ENCODE data around the gene MRTO4. TPM values are rescaled to one million over a fixed set of nuclear protein-coding genes. Genes with fewer than 3 reads are reported as not detected.

Gene MRTO4
- 10 to 100 TPM; 16.4 to 33.0 (median 19.5) TPM for total RNA-seq

DNA sequence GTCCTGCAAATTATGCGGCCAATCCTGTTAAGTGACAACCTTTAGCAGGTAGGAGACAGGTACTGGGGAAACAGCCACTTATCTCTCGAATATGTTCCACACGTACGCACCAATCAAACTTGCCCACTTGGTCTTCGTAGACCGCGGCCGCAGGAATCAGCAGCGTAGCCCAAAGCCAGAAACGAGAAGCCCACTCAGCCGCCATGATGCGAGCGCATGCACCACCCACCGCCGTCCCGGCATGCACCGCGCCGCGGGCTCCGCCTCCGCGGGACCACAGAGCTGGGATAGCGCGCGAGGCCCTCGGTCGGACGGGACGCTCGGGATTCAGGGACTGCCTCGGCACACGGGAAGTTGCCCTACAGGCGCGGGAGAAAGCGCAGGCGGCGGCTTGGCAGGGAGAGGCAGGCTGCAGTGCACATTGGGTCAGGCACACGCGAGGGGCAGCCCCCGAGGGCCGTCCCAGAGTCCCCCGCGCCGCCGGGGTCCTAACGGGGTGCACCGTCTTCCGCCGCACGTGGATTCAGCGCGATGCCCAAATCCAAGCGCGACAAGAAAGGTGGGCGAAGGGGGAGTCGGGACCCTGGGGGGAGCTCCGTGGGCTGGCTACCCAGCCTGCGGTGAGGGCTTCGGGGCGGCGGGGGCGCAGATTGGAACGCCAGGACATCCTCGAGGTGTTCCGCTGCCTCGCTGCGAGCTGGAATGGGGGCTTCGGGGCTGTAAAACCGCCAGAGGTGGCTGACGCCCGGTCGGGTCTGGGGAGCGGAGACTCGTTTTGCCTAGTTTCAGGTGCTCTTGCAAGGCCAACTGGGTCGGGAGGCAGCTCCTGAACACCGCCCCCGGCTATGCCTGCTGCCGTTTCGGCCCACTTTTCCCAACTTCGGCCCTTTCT, at the start of gene MRTO4, which contains the start of gene EMC1:
Gene MRTO4, plus strand, starts transcription at position 501 of the 892 bp plus-strand sequence. Its CDS starts 31 bp downstream, at position 532.
Gene EMC1, minus strand, starts transcription at position 220 of the 892 bp plus-strand sequence. Its CDS starts 15 bp downstream, at position 205.
- H3K4me3 ChIP-seq, result peak within 1 kb of the TSS; percentile 75 to 94 (median 86)
- H3K9me3 ChIP-seq, result no peaks in the 10 kb centered on the region
- TF ChIP-seq EP300 (IDR thresholded peaks at IDR 0.05), result peak; percentile 62 to 92
- TF ChIP-seq, protein P1, sequence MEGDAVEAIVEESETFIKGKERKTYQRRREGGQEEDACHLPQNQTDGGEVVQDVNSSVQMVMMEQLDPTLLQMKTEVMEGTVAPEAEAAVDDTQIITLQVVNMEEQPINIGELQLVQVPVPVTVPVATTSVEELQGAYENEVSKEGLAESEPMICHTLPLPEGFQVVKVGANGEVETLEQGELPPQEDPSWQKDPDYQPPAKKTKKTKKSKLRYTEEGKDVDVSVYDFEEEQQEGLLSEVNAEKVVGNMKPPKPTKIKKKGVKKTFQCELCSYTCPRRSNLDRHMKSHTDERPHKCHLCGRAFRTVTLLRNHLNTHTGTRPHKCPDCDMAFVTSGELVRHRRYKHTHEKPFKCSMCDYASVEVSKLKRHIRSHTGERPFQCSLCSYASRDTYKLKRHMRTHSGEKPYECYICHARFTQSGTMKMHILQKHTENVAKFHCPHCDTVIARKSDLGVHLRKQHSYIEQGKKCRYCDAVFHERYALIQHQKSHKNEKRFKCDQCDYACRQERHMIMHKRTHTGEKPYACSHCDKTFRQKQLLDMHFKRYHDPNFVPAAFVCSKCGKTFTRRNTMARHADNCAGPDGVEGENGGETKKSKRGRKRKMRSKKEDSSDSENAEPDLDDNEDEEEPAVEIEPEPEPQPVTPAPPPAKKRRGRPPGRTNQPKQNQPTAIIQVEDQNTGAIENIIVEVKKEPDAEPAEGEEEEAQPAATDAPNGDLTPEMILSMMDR (IDR thresholded peaks at IDR 0.05), result peak in 2 of 5 experiments; percentile 30 to 50
- TF ChIP-seq POLR2A (IDR thresholded peaks at IDR 0.05), result no peak
- peak; percentile 69 to 78 for DNase-seq (ENCODE audit: low spot score in 2 of 2)
- peaks cover 5 to 48% (median 25%) of the 10 kb centered on the region in 4 donors for H3K4me1 ChIP-seq
- peaks cover 0 to 18% (median 0%) of the 10 kb centered on the region in 3 donors for H3K36me3 ChIP-seq
- no peaks in the 10 kb centered on the region for H3K27me3 ChIP-seq
- H3K27ac ChIP-seq, result peak within 1 kb of the TSS; percentile 91 to 96 (median 92)
- 0 to 2% methylated on average over 46 to 47 of the region's 81 CpGs for WGBS, 2 donors

DNA sequence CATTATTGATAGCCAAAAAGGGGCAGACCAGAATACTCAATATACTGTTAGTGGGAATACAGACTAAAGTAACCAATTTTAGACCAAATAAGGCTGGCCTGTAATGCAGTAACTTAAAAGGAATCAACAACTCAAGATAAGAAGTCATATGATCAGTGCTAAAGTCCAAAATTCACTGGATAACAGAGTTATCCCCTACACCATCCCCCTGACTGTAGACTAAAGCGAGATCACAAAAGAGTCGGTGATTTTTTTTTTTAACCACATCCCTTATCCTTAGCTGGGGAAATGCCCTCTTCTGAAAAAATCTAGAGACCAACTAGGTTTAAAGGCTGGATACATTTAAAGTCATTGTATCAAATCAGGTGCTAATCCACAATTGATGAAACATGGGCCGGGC, 49.2 kb upstream of the MRTO4 start:
- no peak overlapping the region for H3K27ac ChIP-seq
- no peak overlapping the region for H3K4me3 ChIP-seq
- no peaks in the 10 kb centered on the region for H3K9me3 ChIP-seq
- peaks cover under 1 to 25% (median 5%) of the 10 kb centered on the region in 3 donors for H3K36me3 ChIP-seq
- no peaks in the 10 kb centered on the region for H3K27me3 ChIP-seq
- TF ChIP-seq, protein P1 (IDR thresholded peaks at IDR 0.05), result no peak
- 85 to 91% methylated on average over 3 of the region's 3 CpGs for WGBS, 2 donors
- H3K4me1 ChIP-seq, result peaks cover 0 to 74% (median 13%) of the 10 kb centered on the region in 4 donors
- no peak for DNase-seq (ENCODE audit: low spot score in 2 of 2)

DNA sequence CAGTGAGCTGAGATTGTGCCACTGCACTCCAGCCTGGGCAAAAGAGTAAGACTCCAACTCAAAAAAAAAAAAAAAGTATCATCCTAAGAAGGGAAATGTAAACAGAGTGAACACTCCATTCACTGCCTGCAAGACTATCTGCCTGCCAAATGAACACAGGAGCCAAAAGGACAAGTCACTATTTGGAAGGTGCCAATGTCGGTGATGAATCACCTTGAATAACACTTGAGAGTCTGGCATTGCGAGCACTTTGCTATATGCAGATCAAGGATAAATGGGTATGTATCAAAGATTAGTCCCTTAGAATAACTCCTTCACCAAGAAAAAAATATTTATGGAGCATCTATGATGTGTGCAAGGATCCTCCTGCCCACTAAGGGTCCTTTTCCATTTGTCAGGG, 48.2 kb upstream of the MRTO4 start:
- DNase-seq (ENCODE audit: low spot score in 2 of 2), result no peak
- TF ChIP-seq, protein P1 (IDR thresholded peaks at IDR 0.05), result no peak
- no peak for TF ChIP-seq EP300 (IDR thresholded peaks at IDR 0.05)
- no peak for TF ChIP-seq POLR2A (IDR thresholded peaks at IDR 0.05)

DNA sequence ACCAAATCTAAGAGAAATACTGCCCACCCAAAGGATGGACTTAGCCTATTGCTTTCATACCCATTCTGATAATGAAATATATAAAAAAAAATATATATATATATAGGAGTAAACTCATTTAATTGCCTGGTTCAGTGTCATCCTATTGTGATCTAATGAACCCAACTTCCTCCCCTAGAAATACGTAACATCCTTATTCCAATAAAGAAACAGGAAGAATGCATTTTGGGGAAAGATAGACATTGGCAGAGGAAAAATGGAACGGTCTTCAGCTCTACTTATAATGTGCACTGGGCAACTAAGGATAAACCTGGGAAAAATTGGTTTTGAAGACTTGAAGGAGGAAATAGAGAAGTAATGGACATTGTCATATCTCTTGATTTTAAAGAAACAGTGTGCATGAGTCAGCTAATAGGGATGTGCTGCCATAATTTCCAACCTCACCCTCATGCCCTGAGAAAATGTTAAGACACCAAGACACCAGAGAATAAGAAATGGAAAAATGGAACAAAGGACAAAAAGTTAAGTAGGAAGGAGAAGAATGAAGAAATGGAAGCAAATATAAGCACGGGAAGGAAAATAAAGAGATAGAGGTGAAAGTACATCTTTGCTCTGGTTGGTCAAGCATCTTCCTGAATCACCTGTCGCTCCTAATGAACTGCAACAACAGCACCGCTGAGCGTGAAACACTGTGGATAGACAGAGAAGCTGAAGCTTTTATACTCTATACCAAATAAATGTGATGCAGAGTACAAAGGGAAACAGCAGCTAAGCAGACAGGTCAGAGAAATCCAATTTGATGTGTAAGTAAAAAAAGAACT, 46.9 kb upstream of the MRTO4 start:
- no peak for TF ChIP-seq POLR2A (IDR thresholded peaks at IDR 0.05)
- TF ChIP-seq, protein P1 (IDR thresholded peaks at IDR 0.05), result no peak
- TF ChIP-seq EP300 (IDR thresholded peaks at IDR 0.05), result no peak
- H3K27ac ChIP-seq, result no peak overlapping the region
- DNase-seq (ENCODE audit: low spot score in 2 of 2), result no peak
- no peaks in the 10 kb centered on the region for H3K27me3 ChIP-seq
- no peaks in the 10 kb centered on the region for H3K9me3 ChIP-seq
- peaks cover 3 to 88% (median 23%) of the 10 kb centered on the region in 4 donors for H3K4me1 ChIP-seq
- no peak overlapping the region for H3K4me3 ChIP-seq
- WGBS, 2 donors, result 79 to 82% methylated on average over 6 of the region's 6 CpGs
- H3K36me3 ChIP-seq, result peaks cover 0 to 3% (median 0%) of the 10 kb centered on the region in 3 donors

More for the DNA sequence above, 48.2 kb upstream of the MRTO4 start:
- 79 to 87% methylated on average over 2 of the region's 2 CpGs for WGBS, 2 donors
- peaks cover 0 to 84% (median 16%) of the 10 kb centered on the region in 4 donors for H3K4me1 ChIP-seq
- no peak overlapping the region for H3K27ac ChIP-seq
- no peaks in the 10 kb centered on the region for H3K27me3 ChIP-seq
- H3K9me3 ChIP-seq, result no peaks in the 10 kb centered on the region
- H3K36me3 ChIP-seq, result peaks cover 0 to 15% (median 0%) of the 10 kb centered on the region in 3 donors
- no peak overlapping the region for H3K4me3 ChIP-seq
